WERI-Rb-1 (cell line): ENCODE results near the gene ARNT2.

ENCODE experiments used
- DNase-seq: peaks from one replicate; pipeline ENCODE4 v3.0.0-alpha.2; 2020
- H3K27ac ChIP-seq: fragments of 250-450 bp; sonication (Bioruptor Pico); 2 replicates; pipeline ENCODE4 v1.5.1; 2020; ENCODE audit warnings: mild to moderate bottlenecking, moderate library complexity
- H3K27me3 ChIP-seq: fragments of 250-450 bp; sonication (Bioruptor Pico); 2 replicates; pipeline ENCODE4 v1.5.1; 2021; ENCODE audit warnings: mild to moderate bottlenecking, low read depth, moderate library complexity; ENCODE audit not compliant: insufficient read depth, severe bottlenecking
- H3K36me3 ChIP-seq: fragments of 250-450 bp; sonication (Bioruptor Pico); 2 replicates; pipeline ENCODE4 v1.5.1; 2020; ENCODE audit warnings: mild to moderate bottlenecking, moderate library complexity
- H3K4me3 ChIP-seq: 2 replicates; pipeline ENCODE4 v1.5.1; 2011; ENCODE audit warnings: low read depth, mild to moderate bottlenecking, control low read depth, low read length
- H3K9me3 ChIP-seq: fragments of 250-450 bp; sonication (Bioruptor Pico); 2 replicates; pipeline ENCODE4 v1.5.1; 2021; ENCODE audit warnings: mild to moderate bottlenecking, moderate library complexity; ENCODE audit not compliant: severe bottlenecking
- TF ChIP-seq, protein P1 (sequence below): IDR thresholded peaks from 2 replicates; pipeline ENCODE4 v1.5.1; 2011; ENCODE audit warnings: low read depth, mild to moderate bottlenecking, control low read depth, inconsistent platforms, low read length

The ARNT2 gene

DNA sequence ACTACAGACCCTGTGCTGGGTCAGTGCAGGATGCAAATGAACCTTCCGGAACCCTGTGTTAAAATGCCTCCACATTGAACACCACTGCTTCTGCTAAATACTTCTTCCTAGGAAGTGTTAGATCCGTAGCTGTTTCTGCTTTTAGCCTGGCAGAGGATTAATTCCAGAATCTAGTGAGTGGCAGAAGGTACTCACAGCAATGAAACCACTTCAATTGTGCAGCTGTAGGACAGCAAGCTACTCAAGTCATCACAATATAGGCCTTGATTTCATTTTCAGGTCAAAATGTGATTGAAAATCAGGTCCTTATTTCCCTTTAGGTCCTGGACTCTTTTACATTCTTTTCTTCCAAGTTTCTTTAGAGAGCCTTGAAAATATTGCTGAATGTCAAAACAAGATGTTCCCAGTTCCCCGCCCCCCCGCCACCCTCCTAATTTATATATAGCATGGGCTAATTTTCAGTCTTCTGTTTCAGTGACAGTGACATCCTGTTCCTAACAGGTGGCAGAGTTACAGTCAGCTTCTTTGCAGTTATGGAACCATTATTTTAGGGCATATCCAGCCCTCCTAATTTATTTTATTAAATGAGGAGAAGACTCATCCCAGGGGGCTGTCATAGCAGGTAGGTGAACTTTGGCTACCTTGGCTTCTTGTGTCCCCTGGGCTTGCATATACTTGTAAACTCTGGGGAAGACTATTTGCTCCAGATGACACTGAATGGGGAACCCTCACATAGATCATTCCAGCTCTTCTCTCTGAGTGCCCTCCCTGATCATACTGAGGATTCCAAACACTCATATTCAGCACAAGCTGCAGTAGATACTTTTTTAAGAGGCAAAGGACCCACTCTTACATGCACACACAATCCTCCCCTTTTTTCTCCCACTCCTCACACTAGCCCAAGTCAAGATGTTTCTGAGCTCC, 28.0 kb upstream of the ARNT2 start:
- no peak overlapping the region for H3K27ac ChIP-seq
- H3K27me3 ChIP-seq: no peaks in the 10 kb centered on the region
- no peak for DNase-seq
- H3K36me3 ChIP-seq: no peaks in the 10 kb centered on the region
- TF ChIP-seq, protein P1, sequence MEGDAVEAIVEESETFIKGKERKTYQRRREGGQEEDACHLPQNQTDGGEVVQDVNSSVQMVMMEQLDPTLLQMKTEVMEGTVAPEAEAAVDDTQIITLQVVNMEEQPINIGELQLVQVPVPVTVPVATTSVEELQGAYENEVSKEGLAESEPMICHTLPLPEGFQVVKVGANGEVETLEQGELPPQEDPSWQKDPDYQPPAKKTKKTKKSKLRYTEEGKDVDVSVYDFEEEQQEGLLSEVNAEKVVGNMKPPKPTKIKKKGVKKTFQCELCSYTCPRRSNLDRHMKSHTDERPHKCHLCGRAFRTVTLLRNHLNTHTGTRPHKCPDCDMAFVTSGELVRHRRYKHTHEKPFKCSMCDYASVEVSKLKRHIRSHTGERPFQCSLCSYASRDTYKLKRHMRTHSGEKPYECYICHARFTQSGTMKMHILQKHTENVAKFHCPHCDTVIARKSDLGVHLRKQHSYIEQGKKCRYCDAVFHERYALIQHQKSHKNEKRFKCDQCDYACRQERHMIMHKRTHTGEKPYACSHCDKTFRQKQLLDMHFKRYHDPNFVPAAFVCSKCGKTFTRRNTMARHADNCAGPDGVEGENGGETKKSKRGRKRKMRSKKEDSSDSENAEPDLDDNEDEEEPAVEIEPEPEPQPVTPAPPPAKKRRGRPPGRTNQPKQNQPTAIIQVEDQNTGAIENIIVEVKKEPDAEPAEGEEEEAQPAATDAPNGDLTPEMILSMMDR: no peak
- no peak overlapping the region for H3K4me3 ChIP-seq
- no peaks in the 10 kb centered on the region for H3K9me3 ChIP-seq

DNA sequence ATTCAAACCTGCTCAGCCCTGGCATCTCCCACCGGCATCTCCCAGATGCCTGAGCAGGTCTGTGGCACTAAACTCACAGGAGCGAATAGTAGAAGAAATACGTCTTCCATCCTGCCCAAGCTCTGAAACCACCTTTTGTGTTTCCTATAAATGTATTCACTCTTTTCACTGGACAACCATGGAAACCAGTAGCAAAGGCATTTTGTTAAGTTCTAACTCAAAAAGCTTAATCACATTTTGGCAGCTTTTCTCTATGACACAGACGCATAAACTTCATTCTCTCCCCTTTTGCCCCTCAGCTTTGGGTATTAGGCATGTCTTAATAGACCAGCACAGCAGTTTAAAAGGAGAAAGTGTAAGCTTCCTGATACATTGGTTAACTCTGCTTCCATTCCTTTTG, 24.5 kb upstream of the ARNT2 start:
- no peak overlapping the region for H3K4me3 ChIP-seq
- TF ChIP-seq, protein P1: no peak
- DNase-seq: no peak

DNA sequence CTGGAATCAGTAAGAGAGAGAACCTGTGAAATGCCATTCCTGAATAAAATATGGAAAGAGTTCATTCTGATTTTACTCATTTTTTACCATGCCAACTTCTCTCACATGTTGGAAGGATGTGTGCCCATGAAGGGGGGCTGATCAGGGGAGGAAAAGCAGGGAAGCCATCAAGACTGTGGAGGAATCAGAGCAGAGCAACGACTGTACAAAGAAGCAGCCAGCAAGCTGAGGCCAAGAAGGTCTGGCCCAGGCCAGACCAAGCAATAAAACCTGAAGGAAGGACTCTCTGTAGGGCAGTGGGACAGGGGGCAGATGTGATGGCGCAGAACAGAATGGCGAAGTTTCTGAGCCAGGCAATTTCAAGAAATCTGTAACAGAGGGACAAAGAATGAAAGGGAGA, 24.0 kb upstream of the ARNT2 start:
- no peaks in the 10 kb centered on the region for H3K9me3 ChIP-seq
- H3K4me3 ChIP-seq: no peak overlapping the region
- no peaks in the 10 kb centered on the region for H3K36me3 ChIP-seq
- DNase-seq: no peak
- no peak overlapping the region for H3K27ac ChIP-seq
- no peaks in the 10 kb centered on the region for H3K27me3 ChIP-seq
- TF ChIP-seq, protein P1: no peak

More for the DNA sequence above, 24.5 kb upstream of the ARNT2 start:
- Histone ChIP-seq H3K36me3 (no peaks in the 10 kb centered on the region), H3K27ac (no peak overlapping the region), H3K9me3 (no peaks in the 10 kb centered on the region), H3K27me3 (no peaks in the 10 kb centered on the region)

GRCh38 chr15:80382285-80382684, 21.9 kb upstream of the ARNT2 start:
- no peak overlapping the region for H3K27ac ChIP-seq
- H3K36me3 ChIP-seq: no peaks in the 10 kb centered on the region
- H3K27me3 ChIP-seq: no peaks in the 10 kb centered on the region
- H3K9me3 ChIP-seq: no peaks in the 10 kb centered on the region
- no peak overlapping the region for H3K4me3 ChIP-seq
- TF ChIP-seq, protein P1: no peak
- no peak for DNase-seq

GRCh38 chr15:80384432-80384831, 19.8 kb upstream of the ARNT2 start:
- DNase-seq: no peak
- H3K4me3 ChIP-seq: no peak overlapping the region
- TF ChIP-seq, protein P1: no peak
- H3K27ac ChIP-seq: no peak overlapping the region
- no peaks in the 10 kb centered on the region for H3K36me3 ChIP-seq
- no peaks in the 10 kb centered on the region for H3K9me3 ChIP-seq
- H3K27me3 ChIP-seq: no peaks in the 10 kb centered on the region
